ENCODE measurements around the gene ADAM22. TPM values are rescaled to one million over a fixed set of nuclear protein-coding genes. Genes with fewer than 3 reads are reported as not detected.
A peak's percentile ranks its signal among the peaks of the same experiment; 100 is the strongest.

The ADAM22 gene
- total and polyA plus RNA-seq, 2 of the 4 experiments (the other 2 are of a cell fraction), result 0.03 to 0.18 TPM

GRCh38 chr7:88141479-88141878 lies 207.4 kb downstream of the ADAM22 start:
- H3K4ac ChIP-seq (ENCODE audit: low read depth, low read length), result no peak overlapping the region
- H3K27me3 ChIP-seq (ENCODE audit: control insufficient read depth, insufficient read depth, low read length), result no peaks in the 10 kb centered on the region
- no peaks in the 10 kb centered on the region for H4K20me1 ChIP-seq (ENCODE audit: insufficient read depth, low read length)
- no peak overlapping the region for H2AK5ac ChIP-seq (ENCODE audit: low read depth, low read length)
- ChIA-PET CTCF (no interaction called here), POLR2A (ENCODE audit: unreplicated experiment) (no interaction called here)
- H3K79me1 ChIP-seq (ENCODE audit: low read depth in 1 of 2, low read length in 2 of 2), result no peaks in the 10 kb centered on the region
- H2BK5ac ChIP-seq (ENCODE audit: low read depth, low read length, poor library complexity, severe bottlenecking), result no peak overlapping the region
- no peak overlapping the region for H4K8ac ChIP-seq (ENCODE audit: low read depth in 2 of 2, low read length in 2 of 2)
- ATAC-seq (ENCODE audit: low read depth) (no peak), DNase-seq (no peak)
- H4K5ac ChIP-seq (ENCODE audit: low read depth, low read length), result no peak overlapping the region
- dilution Hi-C loops (cut with HindIII; ENCODE audit: low sequenced_read_pairs, unreplicated experiment), result no loop called here
- no peak overlapping the region for H2BK20ac ChIP-seq (ENCODE audit: low read depth, low read length)
- no peak overlapping the region for H3K27ac ChIP-seq (ENCODE audit: insufficient read depth, low read length)
- no peaks in the 10 kb centered on the region for H3K9me1 ChIP-seq (ENCODE audit: insufficient read depth, low read length)
- TF ChIP-seq NFE2L2 (IDR thresholded peaks at IDR 0.05; ENCODE audit: low read depth, low read length), result no peak
- TF ChIP-seq MAFK (IDR thresholded peaks at IDR 0.05; ENCODE audit: low read depth, low read length), result peak; percentile 14; the same call in 1 of the 2 replicates
- no peak for TF ChIP-seq RCOR1 (IDR thresholded peaks at IDR 0.05; ENCODE audit: insufficient replicate concordance, low read length)
- TF ChIP-seq CHD1 (IDR thresholded peaks at IDR 0.05; ENCODE audit: low read depth, low read length), result no peak
- TF ChIP-seq CTCF (conservative IDR thresholded peaks at IDR 0.05; ENCODE audit: low read depth, low read length), result no peak
- TF ChIP-seq FOS (IDR thresholded peaks at IDR 0.05; ENCODE audit: low read depth, low read length), result no peak
- H2BK120ac ChIP-seq (ENCODE audit: low read depth, low read length), result no peak overlapping the region
- in situ Hi-C loops (cut with MboI; ENCODE audit: low sequenced_read_pairs), result no loop called here
- H3K23ac ChIP-seq (ENCODE audit: low read depth, low read length), result no peak overlapping the region
- no peak overlapping the region for H3K18ac ChIP-seq (ENCODE audit: low read depth, low read length)
- H4K91ac ChIP-seq (ENCODE audit: insufficient read depth, low read depth, low read length), result no peak overlapping the region
- H3K4me1 ChIP-seq (ENCODE audit: control insufficient read depth, insufficient read depth, low read length), result no peaks in the 10 kb centered on the region
- H2AK9ac ChIP-seq (replicated peaks; ENCODE audit: low read depth, low read length, poor library complexity), result no peak overlapping the region
- H2BK15ac ChIP-seq (ENCODE audit: low read depth, low read length), result no peak overlapping the region
- WGBS, 2 experiments (ENCODE audit: extremely low coverage in 2 of 2, insufficient read length in 1 of 2), result no CpG with 5 or more reads among the region's 2 CpGs
- no peak overlapping the region for H2AFZ ChIP-seq (replicated peaks; ENCODE audit: low read length, poor library complexity)
- no peak overlapping the region for H3K9ac ChIP-seq (ENCODE audit: low read depth, low read length)
- H3K4me3 ChIP-seq (ENCODE audit: insufficient read depth, low read depth, low read length), result no peak overlapping the region
- H3K36me3 ChIP-seq (ENCODE audit: control insufficient read depth, insufficient read depth, low read length), result no peaks in the 10 kb centered on the region
- no peak overlapping the region for H3K56ac ChIP-seq (ENCODE audit: extremely low read depth, insufficient read depth, low read length)
- H3K9me3 ChIP-seq (ENCODE audit: control insufficient read depth, insufficient read depth, low read length), result no peaks in the 10 kb centered on the region
- H3K14ac ChIP-seq (replicated peaks; ENCODE audit: low read depth, low read length), result no peak overlapping the region
- H3K4me2 ChIP-seq (ENCODE audit: low read depth, low read length), result no peak overlapping the region
- BruUV-seq (replicated peaks), result no TSS peak
- intact Hi-C loops (cut with micrococcal nuclease), result no loop called here

Data from IMR-90 (cell line).